CD4-positive, alpha-beta T cell treated with Interleukin-21 for 1 hour (primary cell): Measurements from ENCODE around the gene PARS2.
A peak's percentile ranks its signal among the peaks of the same experiment; 100 is the strongest.
"Not testable (repeated sequence)": the region's sequence is repeated elsewhere in the genome, so short reads cannot be mapped to it uniquely, and the experiment has no call there.

Experiments used
- DNase-seq: peaks from one replicate; pipeline ENCODE4 v3.0.0-alpha.2; 2020

PARS2 gene

DNA sequence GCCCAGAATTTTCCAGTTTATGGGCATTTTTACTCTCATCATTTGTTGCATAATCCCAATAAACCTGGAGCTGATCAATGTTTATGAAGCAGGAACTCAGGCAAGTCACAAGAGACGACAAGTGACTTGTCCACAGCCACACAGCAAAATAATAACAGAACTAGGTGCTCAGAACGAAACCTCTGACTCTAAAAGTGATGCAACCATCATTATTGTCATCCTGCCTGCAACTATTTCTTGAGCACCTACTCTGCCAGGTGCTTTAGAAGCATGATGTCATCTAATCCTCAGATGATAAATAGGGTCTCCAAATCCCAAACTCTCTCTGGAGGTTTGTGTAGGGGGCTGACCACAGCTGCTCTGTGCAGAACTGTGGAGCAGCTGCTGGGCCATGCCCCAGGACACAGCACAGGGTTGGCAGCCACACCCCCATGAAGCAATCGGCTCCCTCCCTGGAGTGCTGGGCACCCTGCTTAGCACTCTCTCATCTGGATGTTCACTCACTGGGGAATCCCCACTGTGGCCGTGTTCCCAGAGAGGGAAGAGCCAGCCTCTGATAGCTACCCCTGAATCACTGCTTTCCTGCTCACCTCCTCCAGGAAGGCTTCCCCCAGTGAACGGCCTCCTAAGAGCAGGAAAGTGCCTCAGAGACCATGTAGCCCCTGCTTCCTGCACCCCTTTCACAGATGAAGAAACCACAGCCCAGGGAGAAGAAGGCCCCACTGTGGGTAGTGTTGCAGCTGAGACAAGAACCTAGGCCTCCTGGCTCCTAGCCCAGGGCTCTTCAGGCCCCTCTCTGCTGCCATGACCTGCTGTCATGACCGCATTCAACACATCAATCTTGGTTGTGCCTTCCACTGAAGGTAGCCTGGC, 34.7 kb upstream of the PARS2 start:
- no peak for DNase-seq

DNA sequence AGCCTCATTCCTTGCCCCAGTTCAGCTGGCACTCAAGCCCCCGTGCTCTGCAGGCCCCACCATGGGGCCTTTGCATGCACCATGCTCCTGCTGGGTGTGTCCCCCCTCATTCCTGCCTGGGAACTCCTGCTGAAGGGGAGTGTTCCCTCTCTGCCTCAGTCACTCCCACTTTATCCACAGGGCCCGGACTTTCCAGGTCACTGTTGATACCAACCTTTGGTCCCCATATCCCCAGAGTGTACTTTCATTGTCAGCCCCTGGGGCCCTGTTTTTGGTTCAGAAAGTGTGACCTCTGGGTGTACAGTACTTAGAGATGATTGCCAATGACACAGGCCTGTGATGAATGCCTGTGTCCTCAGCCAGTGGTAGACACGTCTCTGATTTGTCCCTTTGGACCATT, 33.9 kb upstream of the PARS2 start:
- DNase-seq = no peak

DNA sequence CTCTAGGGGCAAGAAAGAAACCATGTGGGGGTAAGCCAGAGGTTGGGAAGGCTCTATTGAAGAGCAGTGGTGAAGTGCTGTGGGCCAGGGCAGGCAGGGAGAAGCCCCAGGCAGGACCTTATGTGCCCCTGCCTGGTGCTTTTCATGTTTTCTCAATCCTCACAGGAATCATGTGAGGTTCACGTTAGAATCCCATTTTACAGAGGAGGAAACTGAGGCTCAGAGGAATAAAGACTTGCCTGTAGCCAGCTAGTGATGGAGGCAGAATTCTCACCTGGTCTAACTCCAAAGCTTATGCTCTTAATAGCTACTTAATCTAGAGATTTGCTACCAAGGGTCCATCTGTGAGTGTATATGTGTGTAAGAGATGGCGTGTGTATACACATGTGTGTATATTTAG, 32.6 kb upstream of the PARS2 start:
- no peak for DNase-seq

DNA sequence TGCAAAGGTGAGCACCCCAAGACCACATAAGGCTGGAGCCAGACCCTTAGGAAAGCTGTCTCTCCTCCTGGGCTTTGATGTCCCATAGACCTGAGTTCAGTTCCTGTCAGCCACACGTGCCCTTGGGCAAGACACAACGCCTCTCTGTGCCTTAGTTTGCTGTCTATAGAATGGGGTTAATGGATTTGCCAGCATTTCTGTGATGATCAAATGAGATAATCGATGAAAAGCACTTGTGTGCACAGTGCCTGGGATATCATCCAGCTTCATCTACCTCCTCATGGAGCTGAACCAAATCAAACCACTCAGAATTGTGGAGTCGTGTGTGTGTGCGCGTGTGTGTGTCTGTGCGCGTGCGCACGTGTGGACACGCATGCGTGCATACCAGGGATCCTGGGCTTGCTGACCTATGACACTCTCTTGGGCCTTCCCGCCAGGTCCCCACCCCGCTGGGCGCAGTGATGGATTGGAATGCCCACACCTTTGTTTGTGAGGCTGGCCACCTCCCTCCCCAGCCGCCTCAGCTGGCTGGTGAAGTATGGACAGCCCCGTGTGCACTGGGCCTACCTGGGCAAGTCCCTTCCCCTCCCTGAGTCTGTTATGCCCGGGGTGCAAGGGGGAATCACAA, 31.6 kb upstream of the PARS2 start:
- DNase-seq = no peak

DNA sequence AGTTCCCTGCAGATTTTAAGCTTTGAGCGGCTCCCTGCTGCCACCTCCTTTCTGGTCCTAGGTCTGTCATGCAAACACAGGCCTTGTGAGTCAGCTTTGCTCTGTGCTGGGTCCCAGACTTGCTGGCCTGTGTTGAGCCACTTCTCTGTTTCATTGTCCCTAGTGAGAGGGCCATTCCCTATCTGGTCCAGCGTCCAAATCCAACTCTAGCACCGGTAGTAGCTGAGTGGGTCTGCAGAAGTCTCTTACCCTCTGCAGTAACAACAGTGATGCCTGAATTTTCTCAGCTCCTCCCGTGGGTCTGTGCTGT, 31.0 kb upstream of the PARS2 start:
- DNase-seq = no peak

DNA sequence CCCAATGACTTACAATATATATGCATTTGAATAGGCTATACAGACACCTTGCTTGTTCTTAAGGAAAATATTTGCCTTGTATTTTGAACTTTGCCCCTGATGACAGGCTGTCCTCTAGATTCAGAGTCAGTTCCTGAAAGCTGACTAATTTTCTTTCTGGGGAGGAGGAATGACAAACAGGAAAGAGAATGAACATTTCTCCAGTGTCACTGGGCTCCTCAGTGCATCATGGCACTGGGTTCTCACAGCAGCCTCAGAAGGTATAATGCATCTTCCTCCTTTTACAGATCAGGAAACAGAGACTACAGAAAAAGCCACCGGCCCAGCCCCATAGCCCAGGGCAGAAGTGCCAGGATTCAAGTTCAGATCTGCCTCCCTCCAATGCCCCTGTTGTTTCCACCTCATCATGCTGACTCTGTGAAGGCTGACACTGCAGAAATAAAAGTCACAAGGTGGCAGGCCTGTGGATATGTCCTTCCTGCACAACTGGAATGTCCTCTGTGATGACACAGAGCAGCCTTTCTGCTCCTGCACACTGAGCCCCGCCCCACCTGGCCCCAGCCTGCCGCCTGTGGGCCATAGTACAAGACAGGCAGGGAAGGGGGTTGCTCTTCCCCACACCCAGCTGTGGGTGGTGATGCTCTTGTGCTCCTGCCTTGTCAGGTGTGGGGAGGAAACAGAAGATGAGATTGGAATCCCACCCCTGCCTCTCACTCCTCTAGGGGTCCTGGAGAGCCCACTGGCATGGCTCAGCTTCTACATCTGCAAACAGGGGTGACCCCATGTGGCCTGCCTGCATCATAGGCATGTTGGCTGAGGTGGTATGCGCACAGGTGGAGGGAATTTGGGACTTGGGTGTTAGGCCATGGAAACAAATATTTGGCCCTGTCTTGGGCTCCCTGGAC, 30.4 kb upstream of the PARS2 start:
- DNase-seq = no peak

DNA sequence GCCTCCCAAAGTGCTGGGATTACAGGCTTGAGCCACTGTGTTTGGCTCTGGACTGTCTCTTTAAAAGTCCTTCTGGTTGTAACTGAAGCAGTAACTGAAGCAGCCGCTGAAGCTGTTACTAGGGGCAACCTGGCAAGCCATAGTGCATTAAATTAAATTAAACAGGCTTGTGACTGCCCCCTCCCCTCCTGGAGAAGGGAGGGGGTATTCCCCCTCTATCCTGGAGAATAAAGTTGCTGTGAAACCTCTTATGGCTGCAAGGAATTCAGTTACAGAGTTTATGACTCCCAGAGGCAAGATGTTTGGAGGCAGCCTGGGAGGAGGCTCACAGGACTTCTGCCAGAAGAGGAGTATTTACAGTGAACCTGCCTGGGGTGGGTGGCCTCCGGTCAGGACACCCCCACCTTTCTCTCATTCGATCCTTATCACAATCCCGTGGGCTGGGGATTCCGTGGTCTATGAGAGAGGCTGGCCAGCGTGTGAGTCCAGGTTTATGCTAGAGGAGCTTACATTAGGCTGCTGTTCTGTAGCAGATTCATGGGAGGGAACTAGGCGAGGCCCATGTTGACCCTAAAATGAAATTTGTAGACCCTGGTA, 28.5 kb upstream of the PARS2 start:
- DNase-seq = no peak

DNA sequence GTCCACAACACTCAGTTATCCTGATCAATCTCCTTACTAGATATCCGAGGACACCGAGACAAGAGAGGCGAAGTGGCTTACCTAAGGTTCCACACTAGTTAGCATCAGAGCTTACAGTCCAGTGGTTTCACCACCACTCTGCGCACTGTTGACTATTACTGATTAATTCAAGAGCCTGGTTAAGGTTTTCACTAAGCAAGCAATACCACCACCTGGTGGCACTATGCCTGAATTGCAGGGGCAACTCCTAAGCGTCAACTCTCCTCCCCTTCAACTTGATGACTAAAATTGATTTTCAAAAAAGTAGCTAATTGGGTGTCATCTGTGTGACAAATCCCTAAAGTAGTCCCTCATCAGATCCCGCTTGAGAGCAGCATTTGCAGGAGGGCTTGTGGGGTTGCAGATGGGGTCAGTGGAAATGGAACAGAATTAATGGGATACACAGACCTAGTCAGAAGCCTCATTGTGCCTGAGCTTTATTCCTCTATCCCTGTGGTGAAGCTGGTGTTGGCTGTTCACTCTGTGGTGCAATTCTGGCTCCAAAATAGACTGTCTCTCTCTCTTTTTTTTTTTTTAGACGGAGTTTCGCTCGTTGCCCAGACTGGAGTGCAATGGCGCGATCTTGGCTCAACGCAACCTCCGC, 27.7 kb upstream of the PARS2 start:
- peak; percentile 39 for DNase-seq

DNA sequence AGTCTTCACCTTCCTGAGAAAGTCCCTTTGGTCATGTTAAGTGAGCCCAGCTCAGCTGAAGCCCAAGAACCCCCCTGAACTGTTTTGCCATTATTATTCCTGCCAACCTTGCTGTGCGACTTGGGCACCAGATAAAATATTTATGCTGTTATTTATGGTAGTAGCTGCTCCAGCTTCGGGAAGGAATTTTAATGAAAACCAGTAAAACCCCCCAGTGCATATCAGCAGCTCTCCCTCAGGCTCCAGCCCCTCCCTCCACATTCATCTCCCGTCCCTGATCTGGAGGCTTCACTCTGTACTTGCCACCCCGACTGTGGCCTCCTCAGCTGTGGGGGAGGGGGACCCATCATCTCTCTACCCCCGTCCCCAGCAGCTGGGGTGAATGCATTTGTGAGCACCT, 24.1 kb upstream of the PARS2 start:
- DNase-seq = no peak

DNA sequence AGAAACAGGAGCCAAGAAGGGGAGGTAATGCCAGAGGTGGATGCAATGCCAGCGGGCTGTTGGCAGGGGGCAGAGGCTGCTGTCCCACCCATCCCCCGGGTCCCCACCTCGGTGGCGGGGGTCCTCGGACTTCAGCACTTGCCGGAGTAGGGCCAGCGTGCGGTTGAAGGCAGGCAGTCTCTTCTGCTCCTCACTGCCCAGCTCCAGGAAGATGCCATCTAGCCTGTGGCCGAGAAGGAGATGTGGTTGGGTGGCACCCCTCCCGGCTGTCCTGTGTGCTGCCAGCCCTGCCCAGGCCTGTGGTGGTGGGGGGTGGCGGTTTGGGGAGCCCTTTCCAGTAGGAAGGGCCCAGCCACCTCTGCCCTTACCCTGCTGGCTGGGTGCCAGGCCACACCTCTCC, 23.3 kb upstream of the PARS2 start:
- no peak for DNase-seq

DNA sequence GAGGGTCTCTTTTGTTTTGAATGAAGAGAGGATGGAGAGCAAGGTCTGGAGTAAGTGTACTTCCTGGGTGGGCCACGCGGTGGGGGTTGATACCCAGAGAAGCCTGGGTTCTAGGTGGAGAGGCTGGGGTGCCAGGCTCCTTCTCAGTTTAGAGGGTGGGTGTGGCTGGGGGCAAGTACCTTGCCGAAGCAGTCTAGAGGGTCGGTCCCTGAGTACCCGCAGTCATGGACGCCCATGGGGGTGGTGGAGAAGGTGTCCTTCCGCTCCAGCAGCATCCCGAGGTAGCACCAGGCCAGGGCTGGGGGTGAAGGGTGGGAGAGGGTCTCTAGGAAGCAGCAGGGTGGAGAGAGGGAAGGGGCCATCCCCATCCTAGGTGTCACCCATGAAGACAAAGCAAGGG, 22.5 kb upstream of the PARS2 start:
- DNase-seq = no peak

DNA sequence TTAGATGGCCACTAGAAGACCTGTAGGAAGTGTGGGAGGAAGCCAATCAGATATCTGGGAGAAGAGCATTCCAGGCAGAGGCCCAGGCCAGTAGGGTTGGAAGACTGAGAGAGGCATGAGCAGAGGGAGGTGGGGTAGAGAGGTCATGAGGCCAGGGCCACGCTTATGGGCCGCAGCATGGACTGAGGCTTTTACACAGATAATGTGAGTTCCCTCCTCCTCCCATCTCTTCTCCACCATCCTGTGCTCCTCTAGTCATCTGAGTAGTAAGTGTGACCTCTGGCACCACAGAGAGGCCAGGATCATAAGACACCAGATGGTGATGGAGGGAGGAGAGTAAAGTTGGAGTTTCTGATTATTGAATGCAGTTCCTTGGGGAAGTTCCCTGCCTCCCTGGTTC, 19.7 kb upstream of the PARS2 start:
- DNase-seq = no peak

DNA sequence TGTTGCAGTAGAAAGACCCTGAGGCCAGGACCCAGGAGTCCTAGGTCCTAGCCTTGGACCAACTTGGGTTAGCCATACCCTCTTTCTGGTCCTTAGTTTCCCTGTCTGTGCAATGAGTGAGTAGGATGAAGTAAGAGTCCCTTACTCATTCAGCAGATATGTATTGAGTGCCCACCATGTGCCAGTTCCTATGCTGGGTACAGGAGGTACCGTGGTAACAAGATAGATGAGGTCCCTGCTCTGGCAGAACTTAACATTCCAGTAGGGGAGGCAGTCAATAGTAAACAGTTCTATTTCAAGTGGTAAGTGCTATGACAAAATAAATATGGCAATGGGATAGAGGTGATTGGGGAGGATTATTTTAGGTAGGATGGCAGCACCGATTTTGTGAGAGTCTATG, 18.3 kb upstream of the PARS2 start:
- no peak for DNase-seq

DNA sequence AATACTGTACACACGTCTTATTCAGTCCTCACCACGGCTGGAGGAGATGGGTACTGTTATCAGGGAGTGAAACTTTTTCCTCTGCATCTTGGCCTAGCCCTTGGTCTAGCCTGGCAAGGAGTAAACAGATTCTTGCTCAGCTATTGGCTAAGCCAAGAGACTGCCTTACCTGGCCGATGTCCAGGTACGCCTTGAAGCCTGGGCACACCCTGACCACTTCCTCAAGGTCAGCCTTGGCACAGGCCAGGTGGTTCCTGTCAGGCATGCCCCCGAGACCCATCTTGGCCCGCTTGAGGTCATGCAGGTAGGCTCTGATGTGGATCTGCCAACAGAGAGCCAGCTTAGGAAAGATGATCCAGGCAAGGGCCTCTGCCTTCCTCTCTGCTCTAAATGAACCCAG, 17.8 kb upstream of the PARS2 start:
- DNase-seq = no peak

DNA sequence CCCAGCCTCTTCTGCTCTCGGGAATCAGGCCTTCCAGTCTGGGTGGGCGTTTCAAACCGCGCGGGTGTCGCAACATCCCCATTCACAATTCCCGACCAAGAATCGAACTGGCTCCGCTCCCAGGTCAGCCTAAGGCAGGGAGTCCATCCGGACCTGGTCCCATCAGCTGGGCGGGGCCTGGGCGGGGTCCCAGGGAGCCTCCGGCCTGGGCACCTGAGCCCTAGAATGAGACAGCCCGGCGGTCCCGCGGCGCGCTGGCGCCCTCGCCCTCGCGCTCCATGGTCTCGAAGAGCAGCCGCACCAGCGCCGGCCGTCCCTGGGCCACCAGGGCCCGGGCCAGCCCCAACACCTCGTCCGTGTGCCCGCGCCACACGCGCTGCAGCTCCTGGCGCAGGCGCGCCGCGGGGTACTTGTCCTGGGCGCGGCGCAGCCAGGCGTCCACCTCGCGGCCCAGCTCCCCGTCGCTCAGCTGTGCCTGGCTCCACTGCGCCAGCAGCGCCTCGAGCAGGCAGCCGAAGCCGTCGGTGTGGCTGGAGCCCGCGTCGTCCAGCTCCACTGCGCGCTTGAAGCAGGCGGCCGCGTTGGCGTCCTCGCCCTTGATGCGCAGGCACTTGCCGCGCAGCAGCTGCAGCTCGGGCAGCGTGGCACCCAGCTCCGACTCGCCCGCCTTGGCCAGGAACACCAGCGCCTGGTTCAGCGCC, 16.9 kb upstream of the PARS2 start:
- DNase-seq = no peak

DNA sequence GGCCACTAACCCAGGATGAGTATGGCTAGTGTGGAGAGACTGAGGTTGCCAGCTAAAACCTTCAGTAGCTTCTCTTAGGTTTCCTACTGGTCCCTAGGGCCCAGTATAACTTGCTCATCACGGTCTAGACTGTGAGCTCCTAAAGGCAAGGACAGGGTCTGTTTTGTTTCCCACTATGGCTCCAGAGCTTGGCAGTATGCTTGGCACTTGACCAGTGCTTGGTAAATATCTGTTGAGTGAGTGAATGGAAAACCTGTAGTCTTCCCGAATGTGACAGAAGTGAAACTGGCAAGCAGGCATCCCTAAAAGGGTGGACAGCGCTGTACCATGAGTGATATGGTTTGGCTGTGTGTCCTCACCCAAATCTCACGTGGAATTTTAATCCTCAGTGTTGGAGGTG, 13.1 kb upstream of the PARS2 start:
- no peak for DNase-seq

DNA sequence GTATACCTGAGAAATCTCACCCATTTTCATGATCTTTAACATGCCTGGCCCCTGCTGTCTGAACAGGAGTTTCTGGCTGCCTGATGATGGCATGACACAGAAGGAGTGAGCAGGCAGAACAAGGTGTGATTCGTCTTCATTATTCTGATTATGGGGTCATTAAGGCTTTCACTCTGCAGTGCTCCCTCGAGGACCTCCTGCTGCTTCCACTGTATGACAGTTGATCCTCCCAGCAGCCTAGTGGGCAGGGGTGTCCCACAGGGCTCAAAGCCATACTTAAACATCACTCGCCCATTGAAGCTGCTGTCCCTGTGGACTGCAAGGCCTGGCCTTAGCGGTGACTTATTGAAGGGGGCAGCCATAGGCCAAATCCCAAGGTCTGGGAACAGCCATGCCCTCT, 12.7 kb upstream of the PARS2 start:
- DNase-seq = no peak

DNA sequence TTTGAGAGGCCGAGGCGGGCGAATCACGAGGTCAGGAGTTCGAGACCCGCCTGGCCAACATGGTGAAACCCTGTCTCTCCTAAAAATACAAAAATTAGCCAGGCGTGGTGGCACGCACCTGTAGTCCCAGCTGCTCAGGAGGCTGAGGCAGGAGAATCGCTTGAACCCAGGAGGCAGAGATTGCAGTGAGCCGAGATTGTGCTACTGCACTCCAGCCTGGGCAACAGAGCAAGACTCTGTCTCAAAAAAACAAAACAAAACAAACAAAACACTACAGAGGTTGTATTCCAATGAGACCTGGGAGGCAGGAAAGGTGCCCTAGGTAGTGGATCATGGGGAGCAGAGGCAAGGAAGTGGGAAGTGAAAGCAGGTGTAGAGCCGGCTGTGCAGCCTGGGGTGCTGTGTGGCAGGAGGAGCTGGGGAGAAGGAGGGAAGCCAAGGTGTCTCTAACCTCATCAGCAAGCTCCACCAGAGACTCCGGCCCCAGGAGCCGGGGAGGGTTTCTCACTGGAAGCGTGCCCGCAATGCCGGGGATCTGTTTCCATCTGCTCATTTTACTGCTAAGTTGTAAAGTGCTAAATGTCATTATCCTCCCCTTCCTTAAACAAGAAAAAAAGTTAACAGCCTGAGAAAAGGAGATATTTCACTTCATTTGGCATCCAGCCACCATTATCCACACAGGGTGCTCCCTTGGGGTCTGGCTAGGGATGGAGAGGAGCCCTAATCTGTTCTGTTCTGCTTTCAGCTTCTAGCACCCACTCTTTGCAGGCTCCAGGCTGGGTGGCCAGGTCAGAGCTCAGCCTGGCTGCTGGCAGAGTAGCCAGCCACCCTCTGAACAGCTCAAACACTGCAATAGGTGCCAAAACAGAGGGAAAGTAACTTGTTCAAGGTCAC, 11.8 kb upstream of the PARS2 start:
- not testable (repeated sequence) for DNase-seq

DNA sequence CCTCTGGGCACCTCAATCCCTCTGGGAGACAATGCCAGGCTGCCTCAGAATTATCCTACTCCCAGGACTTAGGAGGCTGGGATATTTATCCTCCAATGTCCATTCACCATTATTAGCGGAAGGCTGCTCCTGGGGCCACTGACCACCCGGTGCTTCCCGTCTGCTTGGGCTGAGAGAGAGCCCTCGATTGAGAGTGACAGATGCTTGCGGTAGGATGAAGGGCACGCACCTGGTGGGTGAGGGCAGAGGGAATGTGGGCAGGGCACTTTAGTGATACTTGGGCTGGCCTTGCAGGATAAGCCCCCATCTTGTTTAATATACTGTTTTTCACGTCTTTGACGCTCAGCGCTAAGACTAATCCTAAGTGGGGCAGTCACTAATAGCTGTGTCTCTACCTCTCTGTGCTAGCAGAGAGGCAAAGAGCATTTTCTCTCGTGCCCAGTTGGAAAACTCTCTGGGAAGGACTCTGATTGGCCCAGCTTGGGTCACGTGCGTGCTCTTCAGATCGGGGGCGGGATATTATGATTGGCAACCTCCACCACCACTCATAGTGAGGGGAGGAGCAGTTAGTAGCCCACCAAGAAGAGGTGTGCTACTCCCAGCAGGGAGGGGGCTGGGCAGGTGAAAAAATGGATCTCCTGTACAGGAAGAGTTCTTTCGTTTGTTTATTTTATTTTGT, 10.6 kb upstream of the PARS2 start:
- DNase-seq = peak; percentile 8

DNA sequence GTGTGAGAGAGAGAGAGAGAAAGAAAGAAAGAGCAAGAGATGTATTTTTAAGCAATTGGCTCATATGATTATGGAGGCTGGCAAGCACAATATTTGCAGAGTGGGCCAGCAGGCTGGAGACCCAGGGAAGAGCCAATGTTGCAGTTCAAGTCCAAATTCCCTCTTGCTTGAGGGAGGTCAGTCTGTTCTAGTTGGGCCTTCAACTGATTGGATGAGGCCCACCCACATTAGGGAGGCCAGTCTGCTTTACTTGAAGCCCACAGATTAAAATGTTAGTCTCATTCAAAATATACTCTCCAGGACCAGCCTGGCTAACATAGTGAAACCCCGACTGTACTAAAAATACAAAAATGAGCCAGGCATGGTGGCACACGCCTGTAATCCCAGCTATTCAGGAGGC, 8.6 kb upstream of the PARS2 start:
- DNase-seq = no peak

DNA sequence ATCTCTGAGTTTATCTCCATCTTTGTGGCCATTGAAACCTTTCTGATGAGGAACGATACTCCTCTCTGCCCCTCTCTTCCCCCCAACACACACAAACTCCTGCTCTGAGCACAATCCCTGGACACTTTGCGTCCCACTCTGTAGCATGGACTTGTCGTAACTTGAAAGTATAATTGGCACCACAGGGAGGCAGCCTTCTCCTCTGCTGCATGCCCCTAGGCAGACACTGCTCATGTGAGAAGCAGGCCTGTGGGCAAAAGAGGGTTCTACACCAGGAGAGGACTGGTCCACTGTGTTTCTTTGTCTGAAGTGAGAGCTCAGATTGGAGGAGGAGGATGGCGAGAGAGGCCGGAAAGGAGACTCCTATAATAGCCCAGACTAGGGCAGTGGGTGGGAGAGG, 3.8 kb upstream of the PARS2 start:
- DNase-seq = no peak
